Activated naive CD8-positive, alpha-beta T cell (primary cell): ENCODE data around the gene MAGEA8.
"Not testable (repeated sequence)": the region's sequence is repeated elsewhere in the genome, so short reads cannot be mapped to it uniquely, and the experiment has no call there.

Experiments used
- H3K27ac Mint-ChIP-seq: one replicate; pipeline ENCODE4 v1.8.0; 2021; ENCODE audit warnings: mixed read lengths
- H3K27me3 Mint-ChIP-seq: one replicate; pipeline ENCODE4 v1.8.0; 2021; ENCODE audit warnings: mixed read lengths
- H3K36me3 Mint-ChIP-seq: one replicate; pipeline ENCODE4 v1.8.0; 2021; ENCODE audit warnings: mixed read lengths
- H3K4me1 Mint-ChIP-seq: one replicate; pipeline ENCODE4 v1.8.0; 2021; ENCODE audit warnings: low read depth, mixed read lengths
- H3K4me3 Mint-ChIP-seq: one replicate; pipeline ENCODE4 v1.8.0; 2021; ENCODE audit warnings: mild to moderate bottlenecking, mixed read lengths
- H3K9me3 Mint-ChIP-seq: one replicate; pipeline ENCODE4 v1.8.0; 2021; ENCODE audit warnings: low read depth, mixed read lengths

The MAGEA8 gene

DNA sequence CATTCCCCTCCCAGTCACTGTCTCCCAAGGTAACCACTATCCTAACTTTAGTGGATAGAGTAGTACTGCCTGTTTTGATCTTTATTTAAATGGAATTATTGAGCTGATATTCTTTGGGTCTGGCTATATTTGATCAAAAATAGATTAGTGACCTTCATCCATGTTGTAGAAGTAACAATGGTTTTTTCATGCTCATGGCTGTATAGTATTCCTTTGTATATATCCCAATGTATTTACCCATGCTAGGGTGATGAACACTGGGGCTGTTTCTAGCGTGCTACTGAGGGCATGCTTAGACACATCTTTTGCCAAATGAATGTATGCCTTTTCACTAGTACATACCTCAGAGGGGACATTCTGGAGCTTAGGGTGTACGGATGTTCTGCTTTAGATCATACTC, 10.1 kb upstream of the MAGEA8 start:
- H3K4me3 Mint-ChIP-seq, result no peak overlapping the region
- H3K36me3 Mint-ChIP-seq, result peaks cover 2% of the 10 kb centered on the region
- peaks cover 9% of the 10 kb centered on the region for H3K27me3 Mint-ChIP-seq
- no peaks in the 10 kb centered on the region for H3K9me3 Mint-ChIP-seq
- H3K27ac Mint-ChIP-seq, result no peak overlapping the region
- peaks cover 2% of the 10 kb centered on the region for H3K4me1 Mint-ChIP-seq

DNA sequence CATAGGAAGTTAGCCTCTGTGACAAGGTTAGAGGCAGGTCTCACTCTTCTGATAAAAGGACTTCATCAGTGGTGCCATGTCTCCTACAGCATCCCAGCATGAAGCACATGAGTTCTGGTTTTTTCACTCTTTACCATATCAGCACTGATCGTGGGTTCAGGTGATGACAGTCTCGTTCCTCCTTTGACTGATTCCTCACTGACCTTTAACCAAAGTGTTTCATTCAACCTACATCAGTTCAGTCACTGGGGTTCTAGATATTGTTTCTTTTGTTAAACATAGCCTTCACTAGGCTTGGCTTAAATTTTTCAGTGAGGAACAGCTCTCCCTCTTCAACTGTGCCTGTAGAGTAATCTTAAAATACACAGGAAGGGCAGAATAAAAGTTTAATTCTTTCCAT, 9.6 kb upstream of the MAGEA8 start:
- Mint-ChIP-seq H3K27me3 (peaks cover 10% of the 10 kb centered on the region), H3K36me3 (peaks cover 2% of the 10 kb centered on the region), H3K27ac (no peak overlapping the region), H3K4me3 (no peak overlapping the region), H3K4me1 (peaks cover 2% of the 10 kb centered on the region), H3K9me3 (no peaks in the 10 kb centered on the region)

DNA sequence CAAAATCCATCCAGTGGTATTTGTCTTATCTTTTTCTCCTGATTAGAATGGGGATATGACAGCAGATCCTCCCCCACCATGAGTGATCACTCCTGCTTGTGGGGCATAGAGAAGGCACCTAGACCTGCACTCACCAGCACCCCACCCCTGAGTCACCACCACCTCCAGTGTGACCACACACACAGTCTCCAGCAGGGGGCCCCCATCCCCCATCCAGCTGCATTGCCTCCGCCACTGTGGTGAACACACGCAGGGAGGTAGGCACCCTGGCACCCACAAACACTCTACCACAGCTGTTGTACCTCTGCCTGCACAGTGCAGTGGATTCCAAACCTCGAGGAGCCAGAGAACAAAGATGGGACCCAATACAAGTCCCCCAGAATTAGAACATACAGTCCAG, 9.0 kb upstream of the MAGEA8 start:
- no peak overlapping the region for H3K27ac Mint-ChIP-seq
- no peak overlapping the region for H3K4me3 Mint-ChIP-seq
- peaks cover 2% of the 10 kb centered on the region for H3K36me3 Mint-ChIP-seq
- no peaks in the 10 kb centered on the region for H3K9me3 Mint-ChIP-seq
- peaks cover 11% of the 10 kb centered on the region for H3K27me3 Mint-ChIP-seq
- H3K4me1 Mint-ChIP-seq, result peaks cover 2% of the 10 kb centered on the region

DNA sequence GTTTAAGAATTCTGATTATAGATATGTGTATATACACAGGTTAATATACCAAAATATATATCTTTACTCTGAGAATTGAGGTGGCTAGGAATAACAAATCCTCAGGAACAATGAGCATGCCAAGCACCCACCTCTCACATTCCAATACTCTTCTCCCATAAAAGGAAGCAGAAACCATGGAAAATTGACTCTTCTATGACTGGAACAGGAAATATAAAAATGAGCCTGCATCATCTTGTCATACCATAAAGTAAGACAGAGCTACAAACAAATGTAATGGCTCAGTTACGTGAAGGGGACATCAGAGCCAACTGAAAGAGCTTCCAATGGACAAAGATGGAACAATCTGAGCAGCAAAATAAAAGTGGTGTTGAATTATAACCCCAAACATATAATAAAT, 3.8 kb upstream of the MAGEA8 start:
- no peaks in the 10 kb centered on the region for H3K9me3 Mint-ChIP-seq
- H3K36me3 Mint-ChIP-seq, result no peaks in the 10 kb centered on the region
- no peak overlapping the region for H3K27ac Mint-ChIP-seq
- peaks cover 8% of the 10 kb centered on the region for H3K27me3 Mint-ChIP-seq
- no peaks in the 10 kb centered on the region for H3K4me1 Mint-ChIP-seq
- no peak overlapping the region for H3K4me3 Mint-ChIP-seq

DNA sequence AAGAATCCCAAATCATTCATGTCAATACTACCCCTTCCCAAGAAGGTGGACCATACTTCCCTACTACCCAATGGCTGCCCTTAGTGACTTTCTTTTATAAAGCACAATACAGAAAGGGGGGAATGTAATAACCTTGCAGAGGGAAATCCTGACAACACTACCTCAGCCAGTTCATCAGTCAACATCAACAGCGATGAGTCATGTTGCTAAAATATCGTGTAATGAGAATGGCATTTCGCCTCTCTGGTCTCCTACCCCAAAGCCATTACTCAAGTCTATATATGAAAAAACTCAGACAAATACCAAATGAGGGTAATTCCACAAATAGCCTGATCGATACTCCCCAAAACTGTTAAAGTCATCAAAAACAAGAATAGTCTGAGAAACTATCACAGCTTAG, 3.3 kb upstream of the MAGEA8 start:
- no peak overlapping the region for H3K4me3 Mint-ChIP-seq
- H3K27me3 Mint-ChIP-seq, result peaks cover 8% of the 10 kb centered on the region
- H3K9me3 Mint-ChIP-seq, result no peaks in the 10 kb centered on the region
- no peak overlapping the region for H3K27ac Mint-ChIP-seq
- no peaks in the 10 kb centered on the region for H3K4me1 Mint-ChIP-seq
- no peaks in the 10 kb centered on the region for H3K36me3 Mint-ChIP-seq

DNA sequence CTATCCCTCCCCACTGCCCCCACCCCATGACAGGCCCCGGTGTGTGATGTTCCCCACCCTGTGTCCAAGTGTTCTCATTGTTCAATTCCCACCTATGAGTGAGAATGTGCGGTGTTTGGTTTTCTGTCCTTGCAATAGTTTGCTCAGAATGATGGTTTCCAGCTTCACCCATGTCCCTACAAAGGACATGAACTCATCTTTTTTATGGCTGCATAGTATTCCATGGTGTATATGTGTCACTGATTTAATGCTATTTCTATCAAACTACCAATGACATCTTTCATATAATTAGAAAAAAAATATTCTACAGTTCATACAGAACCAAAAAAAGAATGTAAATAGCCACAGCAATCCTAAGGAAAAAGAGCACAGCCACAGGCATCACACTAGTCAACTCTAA, 9.8 kb downstream of the MAGEA8 start:
- not testable (repeated sequence) for H3K9me3 Mint-ChIP-seq, H3K36me3 Mint-ChIP-seq, H3K4me3 Mint-ChIP-seq, H3K4me1 Mint-ChIP-seq, H3K27ac Mint-ChIP-seq, H3K27me3 Mint-ChIP-seq

DNA sequence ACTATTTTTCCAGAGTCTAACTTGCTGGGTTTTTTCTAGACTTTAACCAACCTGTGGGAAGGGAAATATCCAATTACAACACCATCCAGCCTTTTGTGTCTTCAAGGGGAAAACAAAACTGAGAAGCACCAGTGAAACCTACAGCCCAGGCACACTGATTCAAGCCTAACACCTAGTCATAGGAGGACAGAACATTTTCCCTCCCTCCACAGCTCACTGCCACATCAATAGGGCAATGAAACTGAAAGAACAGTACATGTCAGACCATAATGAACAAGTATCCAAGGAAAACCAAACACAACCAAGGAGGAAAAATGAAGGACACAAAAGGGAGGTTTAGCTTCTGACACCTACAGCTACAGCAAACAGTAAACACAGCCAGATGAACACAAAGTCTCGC, 17.6 kb downstream of the MAGEA8 start:
- peaks cover 3% of the 10 kb centered on the region for H3K36me3 Mint-ChIP-seq
- no peak overlapping the region for H3K4me3 Mint-ChIP-seq
- H3K27ac Mint-ChIP-seq, result no peak overlapping the region

DNA sequence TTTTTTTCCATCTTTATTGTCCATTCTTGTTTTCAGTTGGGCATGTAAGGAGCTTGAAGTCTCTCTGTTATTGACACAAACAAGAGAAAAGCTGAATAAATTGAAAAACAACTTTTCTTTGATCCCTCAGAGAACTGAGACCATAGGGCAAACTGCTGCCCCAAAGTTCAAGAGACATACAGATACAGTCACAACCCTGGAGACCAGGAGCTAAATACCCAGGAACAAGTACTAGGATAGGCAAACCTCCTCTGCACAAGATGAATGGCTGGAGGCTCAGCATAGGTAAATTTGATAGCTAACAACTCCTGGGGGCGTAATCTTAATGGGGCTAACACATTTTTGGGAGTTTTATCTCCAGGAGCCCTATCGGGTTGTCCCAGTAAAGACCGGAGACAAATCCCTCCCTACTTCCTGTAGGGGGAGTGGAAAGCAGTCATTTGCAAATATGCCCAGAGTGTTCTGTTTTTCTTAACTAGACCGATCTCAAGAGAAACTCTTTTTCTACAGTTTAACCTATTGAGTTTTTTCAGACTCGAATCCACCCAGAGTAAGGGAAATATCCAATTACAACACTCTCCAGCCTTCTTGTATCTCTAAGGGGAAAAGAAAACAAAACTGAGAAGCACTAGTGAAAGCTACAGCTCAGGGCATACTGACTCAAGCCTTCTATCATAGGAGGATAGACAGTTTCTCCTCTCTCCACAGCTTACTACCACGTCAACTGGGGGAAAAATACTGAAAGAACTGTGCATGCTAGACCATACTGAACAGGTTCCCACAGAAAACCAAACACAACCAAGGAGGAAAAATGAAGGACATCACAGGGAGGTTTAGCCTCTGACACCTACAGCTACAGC, 23.1 kb downstream of the MAGEA8 start:
- Mint-ChIP-seq H3K4me3 (no peak overlapping the region), H3K27ac (no peak overlapping the region), H3K36me3 (peaks cover 3% of the 10 kb centered on the region), H3K27me3 (no peaks in the 10 kb centered on the region), H3K9me3 (peaks cover under 1% of the 10 kb centered on the region), H3K4me1 (peaks cover 4% of the 10 kb centered on the region)

More for the DNA sequence above, 17.6 kb downstream of the MAGEA8 start:
- H3K27me3 Mint-ChIP-seq, result peaks cover 4% of the 10 kb centered on the region
- H3K9me3 Mint-ChIP-seq, result peaks cover 6% of the 10 kb centered on the region
- peaks cover 8% of the 10 kb centered on the region for H3K4me1 Mint-ChIP-seq

DNA sequence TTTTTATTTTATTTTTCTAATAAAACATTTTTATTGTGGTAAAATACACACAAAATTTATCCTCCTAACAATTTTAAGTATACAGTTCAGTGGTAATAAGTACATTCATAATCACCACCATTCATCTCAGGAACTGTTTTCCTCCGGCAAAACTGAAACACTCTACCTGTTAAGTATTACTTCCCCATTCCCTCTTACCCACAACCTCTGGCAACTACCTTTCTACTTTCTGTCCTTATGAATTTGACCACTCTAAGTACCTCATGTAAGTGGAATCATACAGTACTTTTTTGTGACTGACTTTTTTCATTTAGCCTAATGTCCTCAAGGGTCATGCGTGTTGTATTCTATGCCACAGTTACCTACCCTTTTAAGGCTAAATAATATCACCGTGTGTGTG, 27.3 kb downstream of the MAGEA8 start:
- H3K9me3 Mint-ChIP-seq, result no peaks in the 10 kb centered on the region
- H3K36me3 Mint-ChIP-seq, result no peaks in the 10 kb centered on the region
- H3K27me3 Mint-ChIP-seq, result no peaks in the 10 kb centered on the region
- peaks cover 4% of the 10 kb centered on the region for H3K4me1 Mint-ChIP-seq
- no peak overlapping the region for H3K27ac Mint-ChIP-seq
- no peak overlapping the region for H3K4me3 Mint-ChIP-seq

DNA sequence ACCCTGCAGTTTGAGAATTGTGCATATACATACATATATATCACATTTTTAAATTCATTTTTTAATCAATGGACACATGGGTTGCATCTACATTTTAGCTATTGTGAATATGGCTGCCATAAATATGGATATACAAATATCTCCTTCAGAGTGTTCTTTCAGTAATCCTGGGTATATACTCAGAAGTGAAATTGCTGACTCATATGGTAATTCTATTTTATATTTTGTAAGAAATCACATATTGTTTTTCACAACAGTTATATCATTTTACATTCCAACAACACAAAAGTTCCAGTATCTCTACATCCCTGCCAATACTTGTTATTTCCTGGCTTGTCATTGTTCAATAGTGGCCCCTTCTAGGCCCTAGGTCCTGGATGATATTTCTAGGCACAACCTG, 27.7 kb downstream of the MAGEA8 start:
- H3K4me3 Mint-ChIP-seq, result no peak overlapping the region
- no peaks in the 10 kb centered on the region for H3K9me3 Mint-ChIP-seq
- H3K27ac Mint-ChIP-seq, result no peak overlapping the region
- no peaks in the 10 kb centered on the region for H3K36me3 Mint-ChIP-seq
- H3K27me3 Mint-ChIP-seq, result no peaks in the 10 kb centered on the region
- peaks cover 4% of the 10 kb centered on the region for H3K4me1 Mint-ChIP-seq

DNA sequence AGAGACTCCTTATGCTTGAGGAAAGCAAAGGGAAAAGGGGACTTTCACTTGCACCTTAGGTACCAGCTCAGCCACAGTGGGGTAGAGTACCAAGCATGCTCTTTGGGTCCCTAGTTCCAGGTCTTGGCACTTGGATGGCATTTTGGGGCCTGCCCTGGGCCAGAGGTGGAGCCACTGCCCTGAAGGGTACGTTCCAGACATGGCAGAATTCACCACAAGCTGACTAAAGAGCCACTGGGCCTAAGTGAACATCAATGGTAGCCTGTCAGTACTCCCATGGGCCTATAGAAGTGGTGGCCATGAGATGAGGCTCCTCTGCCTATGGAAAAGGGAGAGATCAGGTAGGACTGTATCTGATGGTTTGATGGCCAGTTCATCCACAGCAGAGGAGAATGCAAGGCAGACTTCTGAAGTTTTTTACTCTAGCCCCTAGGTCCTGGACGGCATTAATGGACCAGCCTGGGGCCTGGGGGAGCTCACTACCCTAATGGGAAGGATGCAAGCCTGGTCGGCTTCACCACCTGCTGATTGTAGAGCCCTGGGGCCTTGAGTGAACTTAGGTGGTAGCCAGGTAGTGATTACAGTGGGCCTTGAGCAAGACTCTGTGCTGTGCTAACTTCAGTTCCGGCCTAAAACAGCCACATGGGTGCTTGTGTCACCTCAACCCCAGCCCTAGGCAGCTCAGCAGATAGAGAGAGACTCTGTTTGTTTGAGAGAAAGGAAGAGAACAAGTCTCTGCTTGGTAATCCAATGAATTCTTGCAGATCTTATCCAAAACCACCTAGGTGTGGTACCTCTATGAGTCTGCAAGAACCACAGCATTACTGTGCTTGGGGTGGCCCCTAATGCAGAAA, 28.6 kb downstream of the MAGEA8 start:
- Mint-ChIP-seq H3K36me3 (no peaks in the 10 kb centered on the region), H3K27ac (no peak overlapping the region), H3K4me3 (no peak overlapping the region), H3K4me1 (no peaks in the 10 kb centered on the region), H3K9me3 (no peaks in the 10 kb centered on the region), H3K27me3 (no peaks in the 10 kb centered on the region)

DNA sequence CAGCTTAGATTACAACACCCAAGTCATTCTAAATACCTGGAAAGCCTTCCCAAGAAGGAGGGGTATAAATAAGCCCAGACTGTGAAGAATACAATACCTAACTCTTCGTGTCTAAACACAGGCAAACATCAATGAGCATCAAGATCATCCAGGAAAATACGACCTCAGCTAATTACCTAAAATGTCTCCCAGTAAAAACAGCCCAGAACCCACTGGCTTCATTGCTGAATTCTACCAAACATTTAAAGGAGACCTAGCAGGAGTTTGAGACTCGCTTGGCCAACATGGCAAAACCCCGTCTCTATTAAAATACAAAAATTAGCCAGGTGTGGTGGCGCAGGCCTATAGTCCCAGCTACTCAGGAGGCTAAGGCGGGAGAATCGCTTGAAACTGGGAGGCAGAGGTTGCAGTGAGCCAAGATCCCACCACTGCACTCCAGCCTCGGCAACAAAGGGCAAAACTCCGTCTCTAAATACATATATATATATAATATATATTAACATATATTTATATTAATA, 29.3 kb downstream of the MAGEA8 start:
- Mint-ChIP-seq H3K36me3 (no peaks in the 10 kb centered on the region), H3K4me3 (no peak overlapping the region), H3K27me3 (no peaks in the 10 kb centered on the region), H3K9me3 (no peaks in the 10 kb centered on the region), H3K4me1 (no peaks in the 10 kb centered on the region), H3K27ac (no peak overlapping the region)

DNA sequence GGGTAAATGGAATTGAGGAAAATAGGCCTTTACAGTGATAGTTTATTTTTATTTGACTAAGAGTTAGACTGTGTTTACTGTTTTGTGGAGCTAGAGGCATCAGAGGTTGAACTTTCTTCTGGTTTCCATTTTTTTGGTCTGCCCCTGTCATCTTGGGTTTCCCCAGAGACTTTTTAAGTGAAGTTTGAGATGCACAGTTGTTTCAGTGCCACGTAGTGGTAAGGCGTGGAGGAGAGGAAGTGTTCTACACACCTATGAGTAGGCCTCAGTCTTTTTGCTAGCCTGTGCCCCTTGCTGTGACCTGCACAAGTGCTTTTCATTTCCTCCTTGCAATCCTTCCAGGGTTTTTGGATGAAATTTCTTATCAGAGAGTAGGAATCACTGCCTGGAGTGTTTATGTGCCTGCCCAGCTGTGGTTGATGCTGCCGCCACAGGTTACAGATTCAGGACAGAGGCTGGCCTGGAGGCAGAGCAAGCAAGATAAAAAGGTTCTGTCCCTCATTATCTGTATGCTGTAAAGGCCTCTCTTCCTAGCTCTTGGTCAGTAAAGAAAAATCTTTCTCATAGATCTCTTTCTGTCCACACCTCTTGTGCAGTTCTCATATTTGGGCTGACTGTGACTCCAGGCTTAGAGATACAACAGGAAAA, 35.9 kb downstream of the MAGEA8 start:
- Mint-ChIP-seq H3K27me3 (no peaks in the 10 kb centered on the region), H3K27ac (no peak overlapping the region), H3K4me3 (no peak overlapping the region), H3K9me3 (no peaks in the 10 kb centered on the region), H3K36me3 (no peaks in the 10 kb centered on the region), H3K4me1 (no peaks in the 10 kb centered on the region)

DNA sequence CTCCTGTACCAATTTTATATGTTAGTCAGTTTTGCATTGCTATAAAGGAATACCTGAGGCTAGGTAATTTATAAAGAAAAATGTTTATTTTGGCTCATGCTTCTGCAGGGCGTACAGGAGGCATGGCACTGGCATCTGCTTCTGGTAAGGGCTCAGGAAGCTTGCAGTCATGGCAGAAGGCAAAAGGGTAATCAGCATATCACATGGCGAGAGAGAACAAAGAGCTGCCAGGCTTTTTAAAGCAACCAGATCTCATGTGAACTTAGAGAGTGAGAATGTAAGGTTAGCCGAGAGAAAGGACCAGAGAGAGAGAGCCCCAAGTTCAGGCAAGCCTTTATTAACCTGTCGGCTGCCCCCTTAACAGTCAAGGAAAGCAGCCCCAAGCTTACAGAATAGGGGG, 42.9 kb downstream of the MAGEA8 start:
- not testable (repeated sequence) for H3K27me3 Mint-ChIP-seq, H3K4me3 Mint-ChIP-seq, H3K9me3 Mint-ChIP-seq, H3K4me1 Mint-ChIP-seq, H3K36me3 Mint-ChIP-seq, H3K27ac Mint-ChIP-seq

DNA sequence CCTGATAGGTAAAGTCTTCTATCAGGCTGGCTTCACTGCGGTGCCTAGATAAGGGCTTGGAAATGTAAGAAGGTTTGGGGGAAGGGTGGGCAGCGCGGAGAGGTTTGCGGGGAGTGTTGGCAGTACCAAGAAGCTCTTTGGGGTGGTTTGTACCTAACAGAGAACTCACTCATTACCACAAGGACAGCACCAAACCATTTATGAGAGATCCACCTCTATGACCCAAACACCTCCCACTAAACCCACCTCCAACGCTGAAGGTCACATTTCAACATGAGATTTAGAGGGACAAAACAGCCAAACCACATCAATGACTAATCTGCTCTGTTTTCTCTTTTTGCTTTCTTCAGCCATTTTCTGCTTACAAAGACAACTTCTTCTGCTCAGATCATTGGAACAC, 43.5 kb downstream of the MAGEA8 start:
- not testable (repeated sequence) for H3K27ac Mint-ChIP-seq, H3K36me3 Mint-ChIP-seq, H3K4me1 Mint-ChIP-seq, H3K27me3 Mint-ChIP-seq, H3K9me3 Mint-ChIP-seq, H3K4me3 Mint-ChIP-seq
